ENCODE results near the gene NCCRP1.
"Not testable (repeated sequence)": the region's sequence is repeated elsewhere in the genome, so short reads cannot be mapped to it uniquely, and the experiment has no call there.

NCCRP1 gene

DNA sequence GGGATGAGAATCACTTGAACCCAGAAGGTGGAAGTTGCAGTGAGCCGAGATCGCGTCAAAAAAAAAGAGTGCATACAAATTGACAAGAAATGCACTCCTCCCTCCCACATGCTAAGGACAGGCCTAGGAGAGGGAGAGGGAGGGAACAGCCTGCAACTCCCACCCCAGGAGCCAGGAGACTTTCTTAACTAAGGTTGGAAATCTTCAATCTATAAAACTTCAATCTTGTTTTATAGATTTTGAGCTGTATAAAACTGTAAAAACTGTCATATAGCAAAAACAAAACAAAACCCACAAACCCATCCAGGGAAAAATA, 8.6 kb downstream of the NCCRP1 start:
- in situ Hi-C loops (cut with MboI; ENCODE audit: low sequenced_read_pairs) = no loop called here

- in situ Hi-C loops (cut with MboI; ENCODE audit: low sequenced_read_pairs) = no loop called here
Measured at GRCh38 chr19:39206122-39206521, 9.4 kb downstream of the NCCRP1 start.

DNA sequence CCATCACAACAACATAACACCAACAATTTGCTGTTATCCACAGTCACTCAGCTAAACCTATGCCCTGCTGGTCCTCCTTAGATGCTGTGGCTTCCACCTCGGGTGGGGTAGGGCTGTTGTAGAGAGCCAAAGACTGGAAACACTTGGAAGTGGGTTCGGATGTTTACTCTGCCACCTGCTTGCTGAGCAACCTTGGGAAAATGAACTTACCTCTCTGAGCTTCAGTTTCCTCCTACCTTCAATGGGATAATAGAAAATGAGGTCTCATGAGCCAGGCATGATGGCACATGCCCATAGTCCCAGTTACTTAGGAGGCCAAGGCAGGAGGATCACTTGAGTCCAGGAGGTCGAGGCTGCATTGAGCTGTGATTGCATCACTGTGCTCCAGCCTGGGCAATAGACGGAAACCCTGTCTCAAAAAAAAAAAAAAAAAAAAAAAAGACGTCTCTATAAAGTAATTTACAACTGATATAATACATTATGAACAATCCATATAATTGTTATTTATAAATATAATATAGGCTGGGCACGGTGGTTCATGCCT, 10.6 kb downstream of the NCCRP1 start:
- in situ Hi-C loops (cut with MboI; ENCODE audit: low sequenced_read_pairs) = no loop called here

- in situ Hi-C loops (cut with MboI; ENCODE audit: low sequenced_read_pairs) = no loop called here
Measured at GRCh38 chr19:39208175-39208795, 11.5 kb downstream of the NCCRP1 start.

DNA sequence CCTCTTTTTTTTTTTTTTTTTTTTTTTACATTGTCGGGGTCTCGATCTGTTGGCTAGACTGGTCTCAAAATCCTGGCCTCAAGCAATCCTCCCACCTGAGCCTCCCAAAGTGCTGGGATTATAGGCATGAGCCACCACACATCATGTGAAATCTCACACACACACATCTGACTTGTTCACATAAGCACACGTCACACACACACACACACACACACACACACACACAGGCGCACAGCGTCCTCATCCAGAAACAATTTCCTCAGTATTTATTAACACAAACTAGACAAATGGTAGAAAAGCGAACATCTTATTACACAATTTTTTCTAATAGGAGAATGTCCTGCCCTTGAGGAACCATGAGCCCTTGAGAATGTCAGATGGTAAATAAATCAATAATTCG, 12.4 kb downstream of the NCCRP1 start:
- in situ Hi-C loops (cut with MboI; ENCODE audit: low sequenced_read_pairs) = no loop called here

DNA sequence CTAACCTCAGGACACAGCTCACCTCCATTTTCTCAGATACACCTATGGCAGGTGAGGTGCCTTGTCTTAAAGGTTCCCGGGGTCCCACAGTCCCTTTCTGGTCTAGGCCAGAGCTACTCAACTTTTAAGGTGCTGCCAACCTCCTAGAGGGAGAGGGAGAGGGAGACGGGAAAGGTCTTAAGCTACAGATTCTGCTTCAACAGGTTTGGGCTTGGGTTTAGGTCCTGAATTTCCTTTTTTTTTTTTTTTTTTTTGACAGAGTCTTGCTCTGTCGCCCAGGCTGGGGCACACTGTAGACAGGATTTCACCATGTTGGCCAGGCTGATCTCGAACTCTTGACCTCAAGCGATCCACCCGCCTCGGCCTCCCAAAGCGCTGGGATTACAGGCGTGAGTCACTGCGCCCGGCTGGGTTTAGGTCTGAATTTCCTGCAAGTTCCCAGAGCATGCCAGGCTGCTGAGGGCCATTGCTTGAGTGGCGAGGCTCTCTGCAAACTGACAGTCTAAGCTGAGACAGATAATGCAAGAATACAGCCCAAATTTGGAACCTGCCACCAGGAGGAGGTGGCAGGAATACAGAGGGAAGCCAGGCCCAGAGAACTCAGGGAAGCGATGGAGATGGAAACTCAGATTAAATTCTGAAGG, 15.1 kb downstream of the NCCRP1 start:
- in situ Hi-C loops (cut with MboI; ENCODE audit: low sequenced_read_pairs) = no loop called here

DNA sequence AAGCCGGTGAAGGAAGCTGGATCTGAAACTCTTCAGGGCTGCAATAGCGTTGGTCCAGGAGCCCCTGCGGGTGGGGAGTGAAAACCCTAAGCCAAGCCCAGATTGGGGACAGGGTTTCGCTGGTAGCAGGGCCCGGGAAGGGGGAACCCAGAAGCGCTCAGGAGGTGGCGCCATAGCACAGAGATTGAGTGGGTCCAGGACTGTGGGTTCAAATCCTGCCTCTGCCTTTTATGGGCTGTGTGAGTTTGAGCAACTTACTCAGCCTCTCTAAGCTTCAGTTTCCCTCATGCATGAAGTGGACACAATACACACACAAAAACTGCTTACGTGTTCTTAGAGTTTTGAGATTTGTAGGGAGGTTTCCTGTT, 15.6 kb downstream of the NCCRP1 start:
- in situ Hi-C loops (cut with MboI; ENCODE audit: low sequenced_read_pairs) = no loop called here

DNA sequence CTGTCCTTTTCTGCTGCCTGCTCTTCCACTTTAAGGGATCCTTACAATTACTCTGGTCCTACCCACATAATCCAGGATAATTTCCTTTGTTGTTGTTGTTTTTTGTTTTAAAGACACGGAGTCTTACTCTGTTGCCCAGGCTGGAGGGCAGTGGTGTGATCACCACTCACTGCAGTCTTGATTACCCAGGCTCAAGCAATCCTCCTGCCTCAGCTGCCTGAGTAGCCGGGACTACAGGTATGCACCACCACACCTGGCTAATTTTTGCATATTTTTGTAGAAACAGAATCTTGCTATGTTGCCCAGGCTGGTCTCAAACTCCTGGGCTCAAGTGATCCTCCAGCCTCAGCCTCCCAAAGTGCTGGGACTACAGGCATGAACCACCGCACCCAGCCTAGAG, 18.6 kb downstream of the NCCRP1 start:
- in situ Hi-C loops (cut with MboI; ENCODE audit: low sequenced_read_pairs) = not testable (repeated sequence)

DNA sequence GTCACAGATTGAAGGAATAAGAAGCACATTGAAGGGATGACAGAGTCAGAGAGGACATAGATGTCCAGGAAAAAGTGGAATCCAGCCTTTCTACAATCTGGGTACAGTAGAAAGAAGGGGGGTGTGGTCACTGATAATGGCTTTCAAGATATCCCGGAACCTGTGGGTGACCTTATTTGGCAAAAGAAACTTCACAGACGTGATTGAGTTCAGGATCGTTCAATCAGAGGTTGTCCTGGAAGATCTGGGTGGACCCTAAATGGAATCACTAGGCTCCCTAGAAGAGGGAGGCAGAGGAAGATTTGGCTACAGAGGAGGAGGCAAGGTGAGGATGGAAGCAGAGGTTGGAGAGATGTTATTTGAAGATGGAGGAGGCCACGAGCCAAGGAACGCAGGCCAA, 20.3 kb downstream of the NCCRP1 start:
- in situ Hi-C loops (cut with MboI; ENCODE audit: low sequenced_read_pairs) = no loop called here

GRCh38 chr19:39218230-39219007, 21.7 kb downstream of the NCCRP1 start:
- in situ Hi-C loops (cut with MboI; ENCODE audit: low sequenced_read_pairs) = no loop called here

DNA sequence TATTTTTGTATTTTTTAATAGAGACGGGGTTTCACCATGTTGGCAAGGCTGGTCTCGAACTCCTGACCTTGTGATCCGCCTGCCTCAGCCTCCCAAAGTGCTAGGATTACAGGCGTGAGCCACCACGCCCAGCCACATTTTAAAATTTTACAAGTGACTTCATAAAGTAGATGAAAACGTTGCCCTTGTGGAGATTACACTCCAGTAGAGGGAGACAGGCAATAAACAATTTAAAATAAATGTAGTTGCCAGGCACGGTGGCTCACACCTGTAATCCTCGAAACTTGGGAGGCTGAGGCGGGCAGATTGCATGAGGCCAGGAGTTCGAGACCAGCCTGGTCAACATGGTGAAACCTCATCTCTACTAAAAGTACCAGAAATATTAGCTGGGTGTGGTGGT, 22.3 kb downstream of the NCCRP1 start:
- in situ Hi-C loops (cut with MboI; ENCODE audit: low sequenced_read_pairs) = not testable (repeated sequence)

DNA sequence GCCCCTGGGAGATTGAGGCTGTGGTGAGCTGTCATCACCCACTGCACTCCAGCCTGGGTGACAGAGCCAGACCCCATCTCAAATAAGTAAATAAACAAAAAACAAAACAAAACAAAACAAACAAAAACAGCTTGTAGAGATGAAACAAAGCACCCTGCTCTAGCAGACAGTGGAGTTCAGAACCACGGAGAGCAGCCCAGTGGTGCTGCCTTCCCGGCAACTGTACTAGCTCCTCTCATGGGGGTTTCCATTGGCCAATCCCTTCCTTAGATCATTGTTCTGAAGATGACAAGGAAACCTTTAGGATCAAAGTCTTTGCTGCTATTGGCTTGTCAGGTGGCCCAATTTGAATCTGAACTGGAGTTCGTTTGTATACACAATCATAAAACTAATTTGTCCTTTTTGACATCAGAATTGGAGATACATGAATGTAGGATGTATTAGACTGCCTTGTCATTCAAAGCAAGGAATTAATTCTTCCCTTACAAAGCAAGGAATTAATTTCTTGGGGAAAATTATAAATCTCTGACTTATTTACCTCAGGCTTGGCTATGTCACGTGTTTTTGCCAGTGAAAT, 27.0 kb downstream of the NCCRP1 start:
- in situ Hi-C loops (cut with MboI; ENCODE audit: low sequenced_read_pairs) = no loop called here

- in situ Hi-C loops (cut with MboI; ENCODE audit: low sequenced_read_pairs) = no loop called here
Measured at GRCh38 chr19:39224910-39225309, 28.1 kb downstream of the NCCRP1 start.

DNA sequence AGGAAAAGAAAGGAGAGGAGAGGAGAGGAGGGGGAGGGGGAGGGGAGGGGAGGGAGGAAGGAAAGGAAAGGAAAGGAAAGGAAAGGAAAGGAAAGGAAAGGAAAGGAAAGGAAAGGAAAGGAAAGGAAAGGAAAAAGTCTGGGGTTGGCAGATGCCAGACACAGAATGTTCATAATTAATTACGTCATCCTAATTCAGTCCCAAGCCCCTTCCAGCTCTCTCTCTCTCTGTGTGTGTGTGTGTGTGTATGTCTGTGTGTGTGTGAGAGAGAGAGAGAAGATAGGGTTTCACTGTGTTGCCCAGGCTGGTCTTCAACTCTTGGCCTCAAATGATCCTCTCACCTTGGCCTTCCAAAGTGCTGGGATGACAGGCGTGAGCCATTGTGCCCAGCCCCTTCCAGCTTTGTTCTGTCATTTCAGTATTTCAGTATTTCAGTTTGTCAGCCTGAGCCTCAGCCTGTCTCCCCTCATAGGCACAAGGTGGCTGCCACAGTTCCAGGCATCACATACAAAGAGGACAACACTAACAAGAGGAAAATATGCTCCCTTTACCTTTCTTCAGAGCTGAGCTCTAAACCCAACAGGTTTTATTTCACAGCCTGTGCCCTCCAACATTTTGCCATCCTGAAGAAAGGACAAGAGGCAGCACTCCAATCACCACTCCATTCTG, 33.5 kb downstream of the NCCRP1 start:
- in situ Hi-C loops (cut with MboI; ENCODE audit: low sequenced_read_pairs) = no loop called here

- in situ Hi-C loops (cut with MboI; ENCODE audit: low sequenced_read_pairs) = no loop called here
Measured at GRCh38 chr19:39232708-39233107, 35.9 kb downstream of the NCCRP1 start.

- in situ Hi-C loops (cut with MboI; ENCODE audit: low sequenced_read_pairs) = no loop called here
Measured at GRCh38 chr19:39236527-39236926, 39.8 kb downstream of the NCCRP1 start.

- in situ Hi-C loops (cut with MboI; ENCODE audit: low sequenced_read_pairs) = no loop called here
Measured at GRCh38 chr19:39237200-39238184, 40.7 kb downstream of the NCCRP1 start.

- in situ Hi-C loops (cut with MboI; ENCODE audit: low sequenced_read_pairs) = no loop called here
Measured at GRCh38 chr19:39238209-39238608, 41.4 kb downstream of the NCCRP1 start.

- in situ Hi-C loops (cut with MboI; ENCODE audit: low sequenced_read_pairs) = no loop called here
Measured at GRCh38 chr19:39238944-39239343, 42.2 kb downstream of the NCCRP1 start.

- in situ Hi-C loops (cut with MboI; ENCODE audit: low sequenced_read_pairs) = no loop called here
Measured at GRCh38 chr19:39240421-39240820, 43.7 kb downstream of the NCCRP1 start.
